ENCODE data around the gene DYNLT2B. TPM values are rescaled to one million over a fixed set of nuclear protein-coding genes. Genes with fewer than 3 reads are reported as not detected.

Gene DYNLT2B
- total and polyA plus RNA-seq, 2 donors (not counting 3 experiments of a cell fraction or from before 2014, with no cell fraction given) = 9.2 to 13.9 TPM

- DNase-seq (ENCODE audit: low read depth, low spot score) (no peak), FAIRE-seq (no peak)
- no peak overlapping the region for H3K4me3 ChIP-seq (replicated peaks in 1 of 3; ENCODE audit: insufficient read depth in 1 of 3, low read depth in 1 of 3, low read length in 3 of 3)
- TF ChIP-seq CTCF (IDR thresholded peaks at IDR 0.05; ENCODE audit: extremely low read depth in 1 of 2, insufficient read depth in 1 of 2, low read depth in 1 of 2, low read length in 2 of 2) = no peak
- no peak for TF ChIP-seq JUN (IDR thresholded peaks at IDR 0.05; ENCODE audit: borderline replicate concordance, insufficient read depth, insufficient read length, low read depth)
- no peak for TF ChIP-seq POLR2AphosphoS5 (IDR thresholded peaks at IDR 0.05; ENCODE audit: insufficient read depth, low read depth, low read length)
- no peak for TF ChIP-seq FOS (IDR thresholded peaks at IDR 0.05; ENCODE audit: borderline replicate concordance, insufficient read depth, low read length)
- no peak for TF ChIP-seq EZH2 (IDR thresholded peaks at IDR 0.05; ENCODE audit: borderline replicate concordance, low read depth, low read length, severe bottlenecking)
- no peak for TF ChIP-seq MYC (IDR thresholded peaks at IDR 0.05; ENCODE audit: low read depth, low read length)
- no peak for TF ChIP-seq POLR2A (IDR thresholded peaks at IDR 0.05; ENCODE audit: low read depth, low read length)
- no peak for TF ChIP-seq GATA2 (IDR thresholded peaks at IDR 0.05; ENCODE audit: insufficient read depth, insufficient read length, low read depth, low read length)
- no peak for TF ChIP-seq MAX (IDR thresholded peaks at IDR 0.05; ENCODE audit: insufficient read depth, insufficient read length)
- ChIA-PET CTCF (interaction anchor here (1.5 kb wide), 1 partner anchor 45 kb away, joined by 4 read pairs; no protein-coding TSS in a partner anchor), POLR2A (interaction anchor here (1.1 kb wide), 1 partner anchor 19 kb away, joined by 3 read pairs; the partner anchor contains the start of gene DYNLT2B)
- dilution Hi-C loops (cut with MboI; ENCODE audit: extremely low pct_ligation_motif_present, low sequenced_read_pairs) (no loop called here), intact Hi-C loops (cut with micrococcal nuclease) (no loop called here)
- no peaks in the 10 kb centered on the region for H3K9me1 ChIP-seq (replicated peaks; ENCODE audit: control insufficient read depth, extremely low read depth, insufficient read depth, low read length)
- H3K4me1 ChIP-seq (ENCODE audit: control insufficient read depth, extremely low read depth, insufficient read depth, low read length) = no peaks in the 10 kb centered on the region
- no peak overlapping the region for H3K9ac ChIP-seq (replicated peaks; ENCODE audit: extremely low read depth, insufficient read depth, low read length)
- H3K36me3 ChIP-seq (ENCODE audit: control insufficient read depth in 2 of 2, extremely low read depth in 1 of 2, insufficient read depth in 2 of 2, low read length in 2 of 2) = no peaks in the 10 kb centered on the region
- no peaks in the 10 kb centered on the region for H3K9me3 ChIP-seq (replicated peaks; ENCODE audit: control insufficient read depth, insufficient read depth, low read length)
- H3K79me2 ChIP-seq (ENCODE audit: control insufficient read depth, insufficient read depth, low read length) = no peaks in the 10 kb centered on the region
- H2AFZ ChIP-seq (ENCODE audit: low read depth, low read length) = no peak overlapping the region
- BruUV-seq (replicated peaks) = no TSS peak
- H4K20me1 ChIP-seq (replicated peaks; ENCODE audit: control insufficient read depth, extremely low read depth, insufficient read depth, low read length) = no peaks in the 10 kb centered on the region
- no peak overlapping the region for H3K27ac ChIP-seq (ENCODE audit: insufficient read depth, low read depth, low read length)
- H3K4me2 ChIP-seq (ENCODE audit: insufficient read depth, low read length) = no peak overlapping the region
- H3K27me3 ChIP-seq (ENCODE audit: control insufficient read depth in 2 of 2, insufficient read depth in 2 of 2, low read length in 2 of 2) = no peaks in the 10 kb centered on the region
These were observed 19.5 kb downstream of the DYNLT2B start for GRCh38 chr3:196298521-196298920.
